Uterus (tissue), 4 donors: Measurements from ENCODE around the gene GMDS. TPM values are rescaled to one million over a fixed set of nuclear protein-coding genes. Genes with fewer than 3 reads are reported as not detected.

ENCODE experiments used
- DNase-seq, 2 donors: peaks; one replicate each; pipeline ENCODE4 v3.0.0-alpha.2; 2019 to 2020
- H3K27ac ChIP-seq, 2 donors: fragments of 200-600 bp; sonication (generic); 1 replicate in 1 of 2; 2 replicates in 1 of 2; pipeline ENCODE4 v1.5.1; 2016 to 2018
- H3K27me3 ChIP-seq, 2 donors: fragments of 200-600 bp; sonication (generic); one replicate each; pipeline ENCODE4 v1.5.1; 2018 to 2019; ENCODE audit warnings: control low read depth in 1 of 2
- H3K36me3 ChIP-seq, 2 donors: fragments of 200-600 bp; sonication (generic); one replicate each; pipeline ENCODE4 v1.5.1; 2019; ENCODE audit warnings: control low read depth in 1 of 2
- H3K4me1 ChIP-seq, 2 donors: fragments of 200-600 bp; sonication (generic); one replicate each; pipeline ENCODE4 v1.5.1; 2018 to 2019; ENCODE audit warnings: control low read depth in 1 of 2
- H3K4me3 ChIP-seq, 2 donors: fragments of 200-600 bp; sonication (generic); 1 replicate in 1 of 2; 2 replicates in 1 of 2; pipeline ENCODE4 v1.5.1; 2018 to 2019; ENCODE audit warnings: mild to moderate bottlenecking in 1 of 2
- H3K9me3 ChIP-seq, 2 donors: fragments of 200-600 bp; sonication (generic); one replicate each; pipeline ENCODE4 v1.5.1; 2019; ENCODE audit warnings: control low read depth in 1 of 2
- POLR2A ChIP-seq, 2 donors: fragments of 450-650 bp; IDR thresholded peaks; one replicate each; pipeline ENCODE4 v1.6.1; 2016; ENCODE audit warnings: antibody characterized with exemption in 2 of 2, mild to moderate bottlenecking in 1 of 2, moderate library complexity in 1 of 2
- intact Hi-C: fragments of 100-400 bp; cut with DNase I; formaldehyde crosslinking; loops from one replicate; pipeline ENCODE4 v1.15.1; 2023; ENCODE audit warnings: low total_unique reads
- total RNA-seq, 4 donors: library from RNA; depleted of rRNA in 3 of 4; stranded (reverse); fragments of >200 nt in 3 of 4; gene quantifications; one replicate each; pipeline versions ENCODE4 v1.1.0 to v1.2.4, GENCODE V29; 2014 to 2023
- TF ChIP-seq, protein P1 (sequence below), 4 experiments: fragments of 200-600 bp in 2 of 4; fragments of 450-650 bp in 2 of 4; sonication (generic) in 2 of 4; IDR thresholded peaks; one replicate each; pipeline ENCODE4 v1.5.1; 2016 to 2019; ENCODE audit warnings: antibody characterized with exemption in 4 of 4, mild to moderate bottlenecking in 2 of 4, moderate library complexity in 1 of 4
- donor health status: DM: yes; HTN: yes; CAD: no.

Gene GMDS
- total RNA-seq, 4 donors from 2014 or later = 5.3 to 17.4 (median 12.9) TPM

DNA sequence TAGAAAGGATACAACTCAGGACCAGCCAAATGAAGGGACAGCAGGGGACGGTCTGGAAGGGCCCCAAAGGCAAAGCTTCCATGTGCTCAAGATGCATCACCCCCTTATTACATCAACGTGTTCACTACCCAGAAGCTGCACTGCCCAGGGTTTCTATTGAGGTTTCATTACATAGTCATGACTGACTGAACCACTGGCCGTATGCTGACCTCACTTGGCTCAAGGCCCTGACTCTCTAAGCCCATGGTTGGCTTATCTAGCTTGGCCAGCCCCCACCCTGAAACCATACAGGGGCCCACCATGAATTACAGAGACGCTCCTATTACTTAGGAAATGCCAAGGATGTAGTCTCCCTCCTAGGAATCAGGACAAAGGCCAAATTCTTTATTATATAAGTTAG is 456.3 kb downstream of the GMDS start:
- H3K27me3 ChIP-seq = no peaks in the 10 kb centered on the region
- H3K36me3 ChIP-seq = no peaks in the 10 kb centered on the region
- no peak for DNase-seq
- peaks cover 0 to 3% of the 10 kb centered on the region in 2 donors for H3K4me1 ChIP-seq
- no peak overlapping the region for H3K27ac ChIP-seq
- intact Hi-C loops = no loop called here
- TF ChIP-seq, protein P1, sequence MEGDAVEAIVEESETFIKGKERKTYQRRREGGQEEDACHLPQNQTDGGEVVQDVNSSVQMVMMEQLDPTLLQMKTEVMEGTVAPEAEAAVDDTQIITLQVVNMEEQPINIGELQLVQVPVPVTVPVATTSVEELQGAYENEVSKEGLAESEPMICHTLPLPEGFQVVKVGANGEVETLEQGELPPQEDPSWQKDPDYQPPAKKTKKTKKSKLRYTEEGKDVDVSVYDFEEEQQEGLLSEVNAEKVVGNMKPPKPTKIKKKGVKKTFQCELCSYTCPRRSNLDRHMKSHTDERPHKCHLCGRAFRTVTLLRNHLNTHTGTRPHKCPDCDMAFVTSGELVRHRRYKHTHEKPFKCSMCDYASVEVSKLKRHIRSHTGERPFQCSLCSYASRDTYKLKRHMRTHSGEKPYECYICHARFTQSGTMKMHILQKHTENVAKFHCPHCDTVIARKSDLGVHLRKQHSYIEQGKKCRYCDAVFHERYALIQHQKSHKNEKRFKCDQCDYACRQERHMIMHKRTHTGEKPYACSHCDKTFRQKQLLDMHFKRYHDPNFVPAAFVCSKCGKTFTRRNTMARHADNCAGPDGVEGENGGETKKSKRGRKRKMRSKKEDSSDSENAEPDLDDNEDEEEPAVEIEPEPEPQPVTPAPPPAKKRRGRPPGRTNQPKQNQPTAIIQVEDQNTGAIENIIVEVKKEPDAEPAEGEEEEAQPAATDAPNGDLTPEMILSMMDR (IDR thresholded peaks at IDR 0.05) = no peak
- TF ChIP-seq POLR2A (IDR thresholded peaks at IDR 0.05) = no peak
- H3K4me3 ChIP-seq = no peak overlapping the region
- H3K9me3 ChIP-seq = no peaks in the 10 kb centered on the region

DNA sequence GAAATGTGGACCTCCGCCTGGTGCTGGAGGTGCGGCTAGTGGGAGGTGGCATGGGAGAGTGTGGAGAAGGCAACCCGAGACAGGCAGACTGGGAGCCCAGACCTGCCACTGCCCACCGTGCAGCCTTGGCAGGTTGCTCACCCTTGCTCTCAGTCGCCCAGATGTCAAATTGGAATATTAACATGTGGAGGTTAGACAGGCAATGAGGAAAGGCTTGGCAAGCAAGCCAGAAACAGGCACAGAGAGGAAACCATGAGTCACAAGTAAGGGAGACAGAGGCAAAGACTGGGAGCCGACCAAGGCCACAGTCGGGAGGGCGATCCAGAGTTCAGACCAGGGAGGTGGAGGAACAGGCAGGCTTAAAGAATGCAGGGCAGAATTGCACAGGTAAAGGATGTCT is 457.5 kb downstream of the GMDS start:
- DNase-seq = peak in 1 of 2 donors; percentile 31
- intact Hi-C loops = no loop called here
- no peaks in the 10 kb centered on the region for H3K9me3 ChIP-seq
- no peak overlapping the region for H3K27ac ChIP-seq
- no peaks in the 10 kb centered on the region for H3K27me3 ChIP-seq
- no peaks in the 10 kb centered on the region for H3K36me3 ChIP-seq
- no peak overlapping the region for H3K4me3 ChIP-seq
- H3K4me1 ChIP-seq = peaks cover 0 to 3% of the 10 kb centered on the region in 2 donors
- no peak for TF ChIP-seq POLR2A (IDR thresholded peaks at IDR 0.05)
- TF ChIP-seq, protein P1 (IDR thresholded peaks at IDR 0.05) = no peak

DNA sequence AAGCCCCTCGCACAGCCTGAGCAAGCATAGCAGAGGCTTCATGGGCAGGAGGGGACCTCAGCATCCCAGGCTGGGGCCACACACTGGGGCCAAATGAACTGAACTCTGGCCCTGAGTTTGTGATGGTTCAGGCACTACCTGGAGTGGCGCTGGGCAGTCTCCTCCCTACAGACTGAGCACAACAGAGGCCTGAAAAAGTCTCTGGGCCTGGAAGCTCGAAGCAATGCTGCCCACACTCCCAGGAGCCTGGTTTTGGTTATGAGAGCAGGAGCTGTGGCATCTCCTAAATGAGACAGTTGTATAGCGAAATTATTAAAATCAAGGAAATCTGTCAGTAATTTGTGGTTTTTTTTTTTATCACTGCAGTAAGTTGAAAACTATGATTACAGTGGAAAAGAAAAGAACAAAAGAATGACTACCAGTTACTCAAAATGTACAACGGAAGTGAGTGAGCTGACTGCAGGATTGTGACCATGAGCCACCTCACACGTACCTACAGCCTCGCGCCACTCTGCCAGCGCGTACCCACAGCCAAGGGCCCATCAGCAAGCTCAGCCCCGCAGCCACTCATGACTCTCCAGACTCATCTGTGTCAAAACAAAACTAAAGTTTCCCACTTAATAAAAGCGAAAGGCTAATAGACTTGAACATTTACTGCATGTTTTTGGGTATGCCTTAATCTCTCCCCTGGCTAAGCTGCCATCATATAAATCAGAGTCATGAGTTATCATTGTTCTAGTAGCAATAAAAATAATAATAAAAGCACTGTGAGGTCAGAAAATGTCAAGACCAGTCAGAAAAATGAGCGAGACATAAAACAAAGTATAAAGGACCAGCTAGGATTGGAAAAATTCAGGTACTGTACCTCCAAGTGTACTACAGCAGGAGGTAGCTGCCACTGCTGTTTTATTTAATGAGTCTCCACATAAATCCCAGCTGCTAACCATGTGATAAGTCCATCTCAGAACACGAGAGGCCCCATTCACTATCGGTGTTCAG is 458.7 kb downstream of the GMDS start:
- H3K4me3 ChIP-seq = no peak overlapping the region
- no peaks in the 10 kb centered on the region for H3K36me3 ChIP-seq
- no peak for DNase-seq
- H3K4me1 ChIP-seq = peaks cover 0 to 3% of the 10 kb centered on the region in 2 donors
- H3K27ac ChIP-seq = no peak overlapping the region
- TF ChIP-seq, protein P1 (IDR thresholded peaks at IDR 0.05) = no peak
- TF ChIP-seq POLR2A (IDR thresholded peaks at IDR 0.05) = no peak
- H3K9me3 ChIP-seq = no peaks in the 10 kb centered on the region
- no peaks in the 10 kb centered on the region for H3K27me3 ChIP-seq
- intact Hi-C loops = no loop called here

DNA sequence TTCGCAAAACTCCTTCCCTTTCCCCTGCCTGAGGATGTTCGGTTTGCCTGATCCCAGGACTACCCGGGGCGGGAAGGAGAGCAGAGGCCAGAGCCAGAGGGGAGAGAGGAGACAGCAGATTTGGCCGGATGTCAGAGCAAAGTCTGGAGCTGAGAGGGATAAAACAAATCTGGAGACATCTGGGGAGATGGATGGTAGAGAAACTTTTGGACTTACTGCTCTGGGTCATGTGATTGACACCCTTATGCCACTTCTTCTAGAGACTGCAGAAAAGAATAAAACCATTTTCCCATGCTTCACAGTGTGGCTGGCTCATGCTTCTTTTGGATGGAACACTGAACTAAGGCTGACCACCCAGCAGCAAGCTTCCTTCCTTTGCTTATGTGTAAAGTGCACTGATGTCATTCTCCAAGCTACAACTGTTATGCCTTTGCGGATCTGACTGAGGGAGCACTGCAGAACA is 461.0 kb downstream of the GMDS start:
- intact Hi-C loops = no loop called here
- no peak overlapping the region for H3K4me3 ChIP-seq
- H3K27ac ChIP-seq = no peak overlapping the region
- no peak for DNase-seq
- H3K9me3 ChIP-seq = no peaks in the 10 kb centered on the region
- H3K4me1 ChIP-seq = peaks cover 0 to 3% of the 10 kb centered on the region in 2 donors
- H3K27me3 ChIP-seq = no peaks in the 10 kb centered on the region
- no peaks in the 10 kb centered on the region for H3K36me3 ChIP-seq
- TF ChIP-seq, protein P1 (IDR thresholded peaks at IDR 0.05) = no peak
- no peak for TF ChIP-seq POLR2A (IDR thresholded peaks at IDR 0.05)

DNA sequence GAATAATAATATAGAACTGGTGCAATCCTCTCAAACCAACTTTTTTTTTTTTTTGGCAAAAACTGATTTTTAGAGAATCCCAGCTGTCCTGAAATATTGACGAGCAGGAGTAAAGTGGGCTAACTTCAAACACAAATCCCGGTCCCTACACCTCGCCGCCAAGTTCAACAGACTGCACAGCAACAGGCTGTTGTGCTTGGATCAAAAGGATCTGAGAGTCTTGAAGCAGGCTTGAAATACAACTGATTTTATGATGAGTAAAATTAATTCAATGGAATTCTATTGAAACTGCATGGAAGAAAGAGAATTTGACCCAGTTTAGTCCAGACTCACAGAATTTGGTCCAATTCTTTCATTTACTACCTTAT is 463.6 kb downstream of the GMDS start:
- intact Hi-C loops = no loop called here
- TF ChIP-seq, protein P1 (IDR thresholded peaks at IDR 0.05) = no peak
- TF ChIP-seq POLR2A (IDR thresholded peaks at IDR 0.05) = no peak
- H3K27ac ChIP-seq = no peak overlapping the region
- H3K36me3 ChIP-seq = no peaks in the 10 kb centered on the region
- H3K4me1 ChIP-seq = peaks cover 0 to 1% of the 10 kb centered on the region in 2 donors
- H3K9me3 ChIP-seq = no peaks in the 10 kb centered on the region
- H3K4me3 ChIP-seq = no peak overlapping the region
- DNase-seq = no peak
- H3K27me3 ChIP-seq = no peaks in the 10 kb centered on the region
